Cerebellar cortex (tissue), 1 donor: ENCODE results near the gene PTPRZ1.
A peak's percentile ranks its signal among the peaks of the same experiment; 100 is the strongest.

Experiments used
- DNase-seq: peaks from one replicate; pipeline ENCODE4 v3.0.0-alpha.2; 2015; ENCODE audit warnings: low spot score

Gene PTPRZ1

DNA sequence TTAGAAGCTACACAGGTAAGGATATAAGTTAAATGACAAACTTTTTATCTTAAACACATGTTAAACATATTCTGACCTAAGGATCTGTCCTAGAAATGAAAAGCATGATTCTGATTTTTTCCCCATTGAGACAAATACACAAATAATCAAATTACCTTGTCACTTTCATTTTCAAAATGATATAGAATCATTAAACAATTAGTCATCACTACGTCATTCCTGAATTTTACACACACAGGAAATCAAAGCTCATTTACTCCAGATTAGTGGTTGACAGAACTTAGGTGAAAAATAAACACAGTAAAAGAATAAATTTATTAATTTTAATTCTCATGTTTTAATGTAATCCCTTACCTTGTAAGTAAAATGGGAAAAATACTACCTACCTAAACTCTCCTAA is 182.1 kb downstream of the PTPRZ1 start:
- no peak for DNase-seq

DNA sequence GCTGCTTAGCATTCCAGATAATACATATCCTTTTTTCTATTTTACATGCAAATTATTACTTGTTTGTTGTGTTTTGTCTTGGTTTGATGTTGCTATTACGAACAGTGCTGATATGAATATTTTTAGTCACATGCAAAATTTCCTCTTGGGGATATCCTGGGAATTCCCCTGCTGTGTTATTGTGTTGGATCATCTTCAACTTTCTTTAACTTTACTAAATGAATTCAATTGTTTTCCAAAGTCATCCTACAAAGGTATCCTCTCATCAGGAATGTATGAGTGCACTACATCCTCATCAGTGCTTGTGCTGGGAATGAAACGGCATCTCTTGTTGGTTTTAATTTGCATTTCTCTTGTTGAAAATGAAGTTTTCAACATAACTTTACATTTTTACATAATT is 184.0 kb downstream of the PTPRZ1 start:
- DNase-seq: no peak

DNA sequence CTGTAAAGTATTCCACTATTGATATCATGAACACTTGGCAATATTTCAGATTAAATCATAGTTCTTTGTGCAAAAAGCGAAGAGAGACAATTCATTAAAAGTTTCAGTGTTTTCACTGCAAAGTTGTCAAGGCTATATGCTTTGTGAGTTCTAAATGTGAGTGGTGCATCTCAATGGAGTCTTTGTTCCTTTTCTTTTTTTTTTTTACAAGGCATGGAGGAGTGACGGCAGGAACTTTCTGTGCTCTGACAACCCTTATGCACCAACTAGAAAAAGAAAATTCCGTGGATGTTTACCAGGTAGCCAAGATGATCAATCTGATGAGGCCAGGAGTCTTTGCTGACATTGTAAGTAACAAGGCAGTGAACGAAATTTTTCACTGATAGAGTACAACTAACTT is 186.6 kb downstream of the PTPRZ1 start:
- DNase-seq: no peak

- DNase-seq: no peak
Measured at GRCh38 chr7:122063146-122063545, 190.2 kb downstream of the PTPRZ1 start.

GRCh38 chr7:122064971-122065370 is 192.0 kb downstream of the PTPRZ1 start:
- no peak for DNase-seq

DNA sequence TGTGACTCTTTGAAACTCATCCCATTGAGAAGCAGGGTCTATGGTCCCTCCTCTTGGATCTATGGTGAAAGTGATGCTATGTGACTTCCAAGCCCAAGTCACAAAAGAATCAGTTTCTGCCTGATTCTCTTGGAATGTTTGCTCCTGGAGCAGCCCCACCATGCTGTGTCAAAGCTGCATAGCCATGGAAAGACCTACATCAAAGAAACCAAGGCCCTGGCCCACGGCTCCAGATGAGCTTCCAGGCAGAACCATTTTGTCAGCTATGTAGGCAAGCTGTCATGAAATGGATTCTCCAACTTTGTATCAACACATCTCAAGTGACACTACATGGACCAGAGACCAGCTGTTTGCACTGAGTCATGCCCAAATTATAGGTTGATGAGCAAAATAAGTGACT is 194.1 kb downstream of the PTPRZ1 start:
- no peak for DNase-seq

DNA sequence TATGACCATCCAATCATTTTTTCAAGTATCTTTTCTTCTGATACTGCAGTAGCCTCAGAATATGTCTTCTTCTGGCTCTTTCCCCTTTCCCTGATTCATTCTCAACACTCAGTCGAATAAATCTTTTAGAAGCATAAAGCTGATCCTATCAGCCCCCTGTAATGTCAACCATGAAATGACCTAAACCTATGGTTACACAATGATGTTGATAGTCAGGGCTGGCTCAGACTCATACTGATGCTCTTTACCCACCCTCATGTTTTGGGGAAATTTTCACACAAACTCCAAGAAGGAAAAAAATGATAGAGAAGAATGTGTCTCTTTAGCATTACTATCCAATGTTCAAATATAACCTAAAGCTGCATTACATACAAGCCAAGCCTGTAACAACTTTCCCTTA is 195.1 kb downstream of the PTPRZ1 start:
- no peak for DNase-seq

DNA sequence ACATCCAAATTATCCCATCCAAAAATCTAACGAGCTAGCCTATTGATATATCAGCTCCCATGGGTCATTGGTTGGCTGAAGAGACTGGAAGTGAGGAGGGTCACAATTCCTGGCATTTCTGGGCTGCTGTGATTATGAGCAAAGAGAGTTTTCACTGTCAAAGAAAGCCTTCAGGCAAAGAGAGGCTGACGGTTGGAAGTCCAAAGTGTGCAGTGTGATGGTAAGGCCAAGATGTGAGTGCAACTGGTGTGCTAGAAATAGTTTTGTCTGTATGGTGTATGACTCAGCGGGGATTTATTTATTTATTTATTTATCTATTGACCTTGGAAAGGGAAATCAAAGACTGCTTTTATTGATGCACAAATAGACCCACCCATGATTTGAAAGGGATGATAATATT is 196.0 kb downstream of the PTPRZ1 start:
- no peak for DNase-seq

DNA sequence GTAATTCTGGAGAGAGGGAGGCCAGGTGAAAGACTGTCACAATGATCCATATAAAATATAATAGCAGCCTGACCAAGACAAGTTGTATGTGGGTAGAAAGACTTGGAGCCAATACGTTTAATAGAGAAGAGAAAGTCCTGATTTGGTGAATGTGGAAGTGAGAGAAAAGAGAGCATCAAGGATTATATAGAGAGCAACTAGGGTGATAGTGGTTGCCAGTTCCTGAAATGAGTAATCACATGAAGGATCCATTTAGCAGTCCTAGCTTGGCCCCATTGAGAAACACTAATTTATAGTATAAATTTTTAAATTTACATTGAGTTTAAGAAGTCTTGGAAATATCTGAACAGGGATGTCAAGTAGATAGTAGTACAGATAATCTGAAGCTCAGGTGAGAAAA is 197.1 kb downstream of the PTPRZ1 start:
- DNase-seq: no peak

DNA sequence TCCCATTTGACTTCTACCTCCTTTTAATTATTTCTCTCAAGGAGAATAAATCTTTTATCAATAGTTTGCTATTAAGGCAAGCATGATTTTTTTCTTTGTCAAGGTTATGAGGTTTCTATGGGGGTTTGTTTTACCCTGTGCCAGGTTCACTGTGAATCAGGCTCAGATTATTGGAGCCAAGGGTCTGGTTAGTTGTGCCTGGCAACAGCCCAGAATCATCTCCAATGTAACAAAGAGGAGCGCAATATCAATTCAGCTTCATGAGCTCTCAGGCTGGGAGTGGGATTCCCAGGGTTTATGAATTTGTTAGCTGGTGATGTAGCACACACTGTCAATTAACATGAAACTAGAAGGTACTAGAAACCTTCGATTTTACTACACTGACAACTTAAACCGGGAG is 197.9 kb downstream of the PTPRZ1 start:
- DNase-seq: no peak

GRCh38 chr7:122072272-122072671 is 199.3 kb downstream of the PTPRZ1 start:
- no peak for DNase-seq

- no peak for DNase-seq
Measured at GRCh38 chr7:122072924-122073599, 200.1 kb downstream of the PTPRZ1 start.

- DNase-seq: no peak
Measured at GRCh38 chr7:122073635-122074034, 200.7 kb downstream of the PTPRZ1 start.

- no peak for DNase-seq
Measured at GRCh38 chr7:122082160-122082559, 209.2 kb downstream of the PTPRZ1 start.

DNA sequence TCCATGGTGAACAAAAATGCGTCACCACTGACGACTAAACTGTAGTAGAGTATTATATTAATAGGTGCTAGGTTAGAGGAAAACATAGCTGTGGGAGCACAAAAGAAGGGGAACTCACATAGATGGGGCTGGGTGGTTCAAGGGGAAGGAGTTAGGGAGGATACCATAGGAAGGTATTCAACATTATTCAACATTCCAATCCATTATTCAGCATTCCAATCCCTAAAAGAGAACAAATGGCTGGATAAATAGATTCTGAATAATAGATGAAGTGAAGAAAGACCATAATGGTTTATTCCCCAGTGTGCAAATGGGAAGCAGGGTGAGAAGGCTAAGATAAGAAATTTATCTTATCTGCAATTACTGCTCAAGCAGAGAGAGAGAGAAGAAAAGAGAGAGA is 209.7 kb downstream of the PTPRZ1 start:
- DNase-seq: no peak

GRCh38 chr7:122092964-122093797 is 220.2 kb downstream of the PTPRZ1 start:
- DNase-seq: peak; percentile 52

DNA sequence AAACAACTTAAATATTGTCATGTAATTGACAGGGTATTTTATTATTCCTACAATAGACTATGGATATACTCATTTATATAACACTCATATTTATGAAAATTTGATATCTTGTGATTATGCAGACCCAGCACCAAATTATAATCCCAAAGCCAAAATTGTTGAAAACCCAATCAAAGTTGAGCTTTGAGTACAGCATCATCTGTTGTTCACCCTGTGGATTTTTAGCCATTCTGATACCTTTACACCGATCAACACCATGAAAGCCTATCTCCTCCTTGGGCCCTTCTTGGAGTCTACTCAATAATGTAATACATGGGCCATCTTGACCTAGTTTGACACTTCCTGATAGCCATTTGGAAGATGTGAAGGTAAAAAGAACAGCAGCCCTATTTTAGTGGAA is 221.6 kb downstream of the PTPRZ1 start:
- DNase-seq: no peak

GRCh38 chr7:122095642-122096041 is 222.7 kb downstream of the PTPRZ1 start:
- no peak for DNase-seq

DNA sequence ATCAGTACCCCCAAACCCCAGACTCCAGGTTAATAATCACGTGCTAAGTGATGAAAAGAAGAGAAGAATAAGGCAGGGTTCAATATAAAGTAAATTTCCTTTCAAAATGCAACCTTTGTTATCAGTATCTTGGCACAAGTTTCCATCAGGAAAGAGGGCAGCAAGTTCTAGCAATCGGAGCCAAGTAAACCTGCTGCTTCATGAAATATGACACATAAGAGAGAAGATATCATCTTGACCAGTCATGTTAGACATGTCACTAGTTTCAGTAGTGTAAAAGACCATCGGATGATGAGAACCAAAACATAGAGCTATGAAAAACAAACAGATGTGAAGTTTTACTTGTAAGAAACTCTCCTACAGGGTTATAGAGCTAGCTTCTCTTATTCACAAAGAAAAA is 227.1 kb downstream of the PTPRZ1 start:
- no peak for DNase-seq

DNA sequence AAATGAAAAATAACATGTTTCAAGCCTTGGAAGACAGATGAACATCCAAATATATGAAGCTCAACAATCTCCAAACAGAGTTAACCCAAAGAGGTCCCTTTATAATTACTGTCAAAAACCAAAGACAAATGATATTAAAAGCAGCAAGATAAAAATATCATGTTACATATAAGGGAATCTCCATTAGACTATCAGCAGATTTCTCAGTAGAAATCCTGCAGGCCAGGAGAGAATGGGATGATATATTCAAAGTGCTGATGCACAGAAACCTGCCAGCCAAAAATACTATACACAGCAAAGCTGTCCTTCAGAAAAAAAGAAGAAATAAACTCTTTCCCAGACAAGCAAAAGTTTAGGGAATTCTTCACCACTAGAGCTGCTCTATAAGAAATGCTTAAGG is 230.1 kb downstream of the PTPRZ1 start:
- DNase-seq: no peak
